Testis (tissue), 3 donors: ENCODE measurements around the gene NPFFR2. TPM values are rescaled to one million over a fixed set of nuclear protein-coding genes. Genes with fewer than 3 reads are reported as not detected.

Experiments
- DNase-seq: peaks from one replicate; pipeline ENCODE4 v3.0.0-alpha.2; 2019
- H3K27ac ChIP-seq, 2 donors: fragments of 200-600 bp; sonication (generic); one replicate each; pipeline ENCODE4 v1.5.1; 2019
- H3K27me3 ChIP-seq: fragments of 200-600 bp; sonication (generic); one replicate; pipeline ENCODE4 v1.5.1; 2019
- H3K36me3 ChIP-seq: fragments of 200-600 bp; sonication (generic); one replicate; pipeline ENCODE4 v1.5.1; 2017; ENCODE audit warnings: low read depth; ENCODE audit errors: missing control alignments
- H3K4me1 ChIP-seq: fragments of 200-600 bp; sonication (generic); one replicate; pipeline ENCODE4 v1.5.1; 2019
- H3K4me3 ChIP-seq, 2 donors: fragments of 200-600 bp; sonication (generic); one replicate each; pipeline ENCODE4 v1.5.1; 2017 to 2019
- H3K9me3 ChIP-seq: fragments of 200-600 bp; sonication (generic); one replicate; pipeline ENCODE4 v1.5.1; 2017
- CTCF ChIP-seq, 3 experiments: fragments of 450-650 bp in 2 of 3; fragments of 200-600 bp in 1 of 3; sonication (generic) in 1 of 3; IDR thresholded peaks; one replicate each; pipeline ENCODE4 v1.5.1; 2016 to 2019; ENCODE audit warnings: antibody characterized with exemption in 3 of 3, mild to moderate bottlenecking in 2 of 3, moderate library complexity in 1 of 3
- POLR2A ChIP-seq: fragments of 450-650 bp; IDR thresholded peaks from one replicate; pipeline ENCODE4 v1.6.1; 2017; ENCODE audit warnings: antibody characterized with exemption, mild to moderate bottlenecking, moderate library complexity
- WGBS, 2 donors: methylation state at CpG; one replicate each; pipeline ENCODE4 v1.1.5; 2018; 5-methylcytosine and 5-hydroxymethylcytosine counted together
- intact Hi-C: fragments of 100-400 bp; cut with DNase I; formaldehyde crosslinking; loops from one replicate; pipeline ENCODE4 v1.15.1; 2023; ENCODE audit warnings: low total_unique reads
- polyA plus RNA-seq: library from polyadenylated mRNA; stranded (reverse); fragments of 350-450 nt; fragmentation: Illumina TruSeq; extraction: RNeasy Lipid Tissue Mini Kit (QIAGEN cat#74804); gene quantifications from one replicate; pipeline ENCODE4 v1.2.3, GENCODE V29; 2014; ENCODE audit warnings: low read depth, low replicate concordance; ENCODE audit not compliant: insufficient read depth
- total RNA-seq, 2 donors: library from RNA; depleted of rRNA; stranded (reverse); fragments of >200 nt; gene quantifications; one replicate each; pipeline ENCODE4 v1.2.3, GENCODE V29; 2016

The NPFFR2 gene
- total and polyA plus RNA-seq, 3 donors from 2014 or later, result 0.94 to 1.9 (median 1.2) TPM

- H3K27ac ChIP-seq, result no peak overlapping the region
- no peaks in the 10 kb centered on the region for H3K9me3 ChIP-seq
- H3K27me3 ChIP-seq, result no peaks in the 10 kb centered on the region
- no peaks in the 10 kb centered on the region for H3K36me3 ChIP-seq
- no peak overlapping the region for H3K4me3 ChIP-seq
- no peak for TF ChIP-seq POLR2A
- TF ChIP-seq CTCF (IDR thresholded peaks at IDR 0.05), result no peak
- no peaks in the 10 kb centered on the region for H3K4me1 ChIP-seq
- DNase-seq, result no peak
- intact Hi-C loops, result no loop called here
Measured at GRCh38 chr4:72055566-72055965, 23.8 kb downstream of the NPFFR2 start.

GRCh38 chr4:72063726-72064125, 31.9 kb downstream of the NPFFR2 start:
- no peaks in the 10 kb centered on the region for H3K9me3 ChIP-seq
- H3K4me3 ChIP-seq, result no peak overlapping the region
- H3K36me3 ChIP-seq, result no peaks in the 10 kb centered on the region
- 86 to 95% methylated on average over 2 of the region's 2 CpGs for WGBS, 2 donors
- H3K4me1 ChIP-seq, result no peaks in the 10 kb centered on the region
- intact Hi-C loops, result no loop called here
- no peaks in the 10 kb centered on the region for H3K27me3 ChIP-seq
- DNase-seq, result no peak
- H3K27ac ChIP-seq, result no peak overlapping the region
- TF ChIP-seq CTCF (IDR thresholded peaks at IDR 0.05) (no peak), POLR2A (no peak)

- WGBS, 2 donors, result 72 to 73% methylated on average over 4 to 7 of the region's 7 CpGs
Measured at GRCh38 chr4:72067051-72067450, 35.3 kb downstream of the NPFFR2 start.

GRCh38 chr4:72073816-72074215, 42.0 kb downstream of the NPFFR2 start:
- Histone ChIP-seq H3K4me1 (no peaks in the 10 kb centered on the region), H3K27ac (no peak overlapping the region), H3K4me3 (no peak overlapping the region), H3K27me3 (no peaks in the 10 kb centered on the region), H3K36me3 (no peaks in the 10 kb centered on the region), H3K9me3 (no peaks in the 10 kb centered on the region)
- intact Hi-C loops, result no loop called here
- DNase-seq, result no peak
- TF ChIP-seq POLR2A (no peak), CTCF (IDR thresholded peaks at IDR 0.05) (no peak)

More at GRCh38 chr4:72067051-72067450, 35.3 kb downstream of the NPFFR2 start:
- Histone ChIP-seq H3K4me3 (no peak overlapping the region), H3K27ac (no peak overlapping the region), H3K4me1 (no peaks in the 10 kb centered on the region), H3K27me3 (no peaks in the 10 kb centered on the region), H3K36me3 (no peaks in the 10 kb centered on the region), H3K9me3 (no peaks in the 10 kb centered on the region)
- TF ChIP-seq POLR2A (no peak), CTCF (IDR thresholded peaks at IDR 0.05) (no peak)
- DNase-seq, result no peak
- intact Hi-C loops, result no loop called here

- no peak overlapping the region for H3K27ac ChIP-seq
- intact Hi-C loops, result no loop called here
- no peaks in the 10 kb centered on the region for H3K4me1 ChIP-seq
- H3K9me3 ChIP-seq, result no peaks in the 10 kb centered on the region
- no peaks in the 10 kb centered on the region for H3K27me3 ChIP-seq
- H3K36me3 ChIP-seq, result no peaks in the 10 kb centered on the region
- TF ChIP-seq CTCF (IDR thresholded peaks at IDR 0.05) (no peak), POLR2A (no peak)
- no peak for DNase-seq
- no peak overlapping the region for H3K4me3 ChIP-seq
Measured at GRCh38 chr4:72076562-72076961, 44.8 kb downstream of the NPFFR2 start.
